GM08714 (cell line): ENCODE measurements around the gene DPP7.
"Not testable (repeated sequence)": the region's sequence is repeated elsewhere in the genome, so short reads cannot be mapped to it uniquely, and the experiment has no call there.

ENCODE experiments used
- H3K4me3 ChIP-seq: fragments of 200-500 bp; sonication (Bioruptor generic); 2 replicates; pipeline ENCODE4 v1.5.1; 2014; ENCODE audit warnings: mild to moderate bottlenecking, low read length, inconsistent platforms
- ZNF274 ChIP-seq: IDR thresholded peaks from 2 replicates; pipeline ENCODE4 v1.6.1; 2012; ENCODE audit warnings: mild to moderate bottlenecking, low read depth, low read length

The DPP7 gene

GRCh38 chr9:137128862-137129455 is 14.4 kb upstream of the DPP7 start:
- peak overlapping the region; percentile 64 for H3K4me3 ChIP-seq
- no peak for TF ChIP-seq ZNF274

DNA sequence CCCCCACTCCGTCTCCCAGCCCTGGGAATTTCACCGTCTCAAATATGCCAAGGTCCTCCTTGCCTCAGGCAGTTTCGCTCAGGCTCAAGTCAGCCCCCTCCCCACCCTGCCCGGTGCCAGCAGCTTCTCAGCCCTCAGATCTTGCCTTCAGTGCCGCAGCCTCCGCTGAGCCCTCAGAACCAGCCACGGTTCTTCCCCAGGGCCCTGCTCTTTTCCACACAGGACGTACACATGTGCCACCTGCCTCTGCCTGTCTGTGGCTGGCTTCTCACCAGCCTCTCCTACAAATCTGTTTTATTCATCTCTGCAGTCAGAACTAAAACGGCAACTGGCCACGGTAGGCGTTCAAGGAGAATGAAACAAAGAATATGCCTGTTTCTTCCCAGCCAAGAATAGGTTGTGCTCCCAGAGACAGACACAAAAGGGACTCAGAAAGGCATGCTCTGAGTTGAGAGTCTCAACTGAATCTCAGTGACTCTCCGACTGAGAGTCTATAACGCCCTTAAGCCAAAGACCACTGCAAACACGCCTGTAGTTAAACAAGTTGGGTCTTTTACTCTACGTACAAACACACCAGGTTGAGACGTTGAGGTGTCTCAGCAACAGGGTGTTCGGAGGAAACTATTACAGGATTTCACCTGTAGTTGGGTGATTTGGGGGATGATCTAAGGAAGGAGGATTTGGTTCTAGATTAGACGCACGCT is 13.8 kb upstream of the DPP7 start:
- peak overlapping the region; percentile 64; the same call in 1 of the 2 replicates for H3K4me3 ChIP-seq
- no peak for TF ChIP-seq ZNF274

DNA sequence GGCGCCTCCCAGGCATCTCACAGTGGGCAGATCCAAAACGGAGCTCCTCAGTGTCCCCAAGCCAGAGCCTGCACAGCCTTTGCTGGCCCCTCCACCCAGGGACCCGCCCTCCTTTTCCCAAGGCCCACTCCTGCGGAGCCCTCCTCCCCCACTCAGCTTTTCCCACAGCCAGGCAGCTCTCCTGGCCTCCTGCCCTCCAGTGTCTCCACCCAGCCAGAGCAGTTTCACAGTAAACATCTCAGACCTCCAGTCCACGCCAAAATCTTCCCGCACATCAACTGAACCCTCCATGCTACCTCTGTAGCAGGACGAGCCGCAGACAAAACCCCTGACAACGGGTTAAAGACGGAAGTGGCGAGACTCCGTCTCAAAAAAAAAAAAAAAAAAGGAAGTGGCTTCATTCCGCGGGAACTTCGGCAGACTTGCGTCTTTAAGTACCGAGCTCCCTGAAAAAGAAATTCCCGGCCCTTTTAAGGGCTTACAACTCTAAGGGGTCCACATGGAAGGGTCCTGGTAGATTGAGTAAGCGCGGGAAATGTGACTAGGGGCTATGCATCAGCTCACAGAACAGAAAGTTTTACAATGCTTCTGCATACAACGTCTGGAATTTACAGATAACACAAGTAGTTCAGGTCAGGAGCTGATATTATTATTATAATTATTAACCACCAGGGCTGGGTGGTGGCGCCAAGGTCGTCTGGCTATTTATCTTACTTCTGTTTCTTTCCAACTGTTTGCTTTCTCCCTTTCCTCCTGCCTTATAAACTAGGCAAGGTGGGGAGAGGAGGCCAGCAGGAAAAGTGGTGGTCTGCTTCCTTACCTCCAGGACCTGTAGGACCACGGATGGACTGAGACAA is 13.0 kb upstream of the DPP7 start:
- peak overlapping the region; percentile 64; the same call in 1 of the 2 replicates for H3K4me3 ChIP-seq
- no peak for TF ChIP-seq ZNF274

- peak overlapping the region; percentile 64; the same call in 1 of the 2 replicates for H3K4me3 ChIP-seq
- TF ChIP-seq ZNF274, result no peak
These were observed 12.3 kb upstream of the DPP7 start for GRCh38 chr9:137126786-137127185.

- not testable (repeated sequence) for H3K4me3 ChIP-seq
These were observed 9.5 kb upstream of the DPP7 start for GRCh38 chr9:137123952-137124462.

DNA sequence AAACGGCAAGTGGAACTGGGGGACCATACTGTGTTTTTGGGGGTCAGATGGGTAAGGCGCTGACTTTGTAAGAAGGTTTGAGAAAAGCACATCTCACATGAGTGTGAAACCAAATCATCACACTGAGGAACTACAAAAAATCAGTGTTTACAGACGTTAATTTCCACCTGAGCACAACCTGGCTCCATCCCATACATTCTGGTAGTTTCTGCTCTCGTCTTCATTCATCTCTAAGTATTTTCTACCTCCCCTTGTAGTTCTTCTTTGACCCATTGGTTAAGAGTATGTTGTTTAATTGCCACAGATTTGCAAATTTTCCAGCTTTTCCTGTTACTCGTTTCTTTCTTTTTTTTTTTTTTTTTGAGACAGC is 8.9 kb upstream of the DPP7 start:
- TF ChIP-seq ZNF274, result no peak
- peak overlapping the region; percentile 13; the same call in 1 of the 2 replicates for H3K4me3 ChIP-seq

GRCh38 chr9:137122796-137123467 is 8.4 kb upstream of the DPP7 start:
- H3K4me3 ChIP-seq, result peak overlapping the region; percentile 13; the same call in 1 of the 2 replicates

DNA sequence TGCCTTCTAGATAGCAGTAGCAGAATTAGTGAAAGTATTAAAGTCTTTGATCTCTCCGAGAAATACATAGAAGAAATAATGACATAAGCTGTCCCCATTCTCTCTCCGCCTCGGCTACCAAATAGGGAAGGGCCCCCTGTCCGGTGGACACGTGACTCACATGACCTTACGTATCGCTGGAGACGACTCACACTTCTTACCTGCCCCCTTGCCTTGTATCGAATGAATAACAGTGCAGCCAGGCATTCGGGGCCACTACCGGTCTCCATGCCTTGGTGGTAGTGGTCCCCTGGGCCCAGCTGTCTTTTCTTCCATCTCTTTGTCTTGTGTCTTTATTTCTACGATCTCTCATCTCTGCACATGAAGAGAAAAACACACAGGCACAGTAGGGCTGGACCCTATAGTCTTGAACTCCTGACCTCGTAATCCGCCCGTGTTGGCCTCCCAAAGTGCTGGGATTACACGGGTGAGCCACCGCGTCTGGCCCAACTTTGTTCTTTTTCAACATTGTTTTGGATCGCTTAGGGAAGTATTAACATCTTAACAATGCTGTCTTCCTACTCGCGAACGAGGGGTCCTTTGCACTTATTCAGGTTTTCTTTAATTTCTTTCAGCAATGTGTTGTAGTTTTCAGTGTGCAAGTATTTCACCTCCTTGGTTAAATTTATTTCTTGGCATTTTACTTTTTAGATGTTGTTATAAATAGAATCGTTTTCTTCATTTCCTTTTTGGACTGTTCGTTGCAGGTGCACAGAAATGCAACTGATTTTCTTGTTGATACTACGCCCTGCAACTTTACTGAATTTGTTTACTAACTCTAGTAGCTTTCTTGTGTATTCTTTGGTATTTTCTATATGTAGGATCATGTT is 7.6 kb upstream of the DPP7 start:
- H3K4me3 ChIP-seq, result peak overlapping the region; percentile 33; the same call in 1 of the 2 replicates

- H3K4me3 ChIP-seq, result not testable (repeated sequence)
These were observed 3.6 kb upstream of the DPP7 start for GRCh38 chr9:137118092-137118603.

- H3K4me3 ChIP-seq, result no peak overlapping the region
- TF ChIP-seq ZNF274, result no peak
These were observed 2.8 kb upstream of the DPP7 start for GRCh38 chr9:137117269-137117731.

- TF ChIP-seq ZNF274, result no peak
- no peak overlapping the region for H3K4me3 ChIP-seq
These were observed 2.2 kb upstream of the DPP7 start for GRCh38 chr9:137116728-137117127.

DNA sequence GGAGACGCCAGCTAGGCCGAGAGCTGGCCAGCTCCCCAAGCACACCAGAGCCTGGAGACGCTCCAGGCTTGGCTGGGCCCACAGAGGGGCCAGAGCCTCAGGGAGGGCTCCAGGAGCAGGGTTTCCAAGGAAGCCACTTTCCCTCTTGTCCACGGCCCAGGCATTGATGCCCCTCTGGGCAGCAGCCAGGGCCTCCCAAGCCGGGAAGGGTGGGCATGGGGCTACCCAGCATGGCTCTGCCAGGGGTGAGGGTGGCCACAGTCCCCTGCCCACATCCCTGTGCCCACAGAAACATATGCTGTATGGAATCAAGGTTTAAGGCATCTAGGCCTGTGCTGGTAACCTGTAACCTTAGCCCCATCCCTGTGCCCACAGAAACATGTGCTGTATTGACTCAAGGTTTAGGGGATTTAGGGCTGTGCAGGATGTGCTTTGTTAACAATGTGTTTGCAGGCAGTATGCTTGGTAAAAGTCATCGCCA is 1.5 kb upstream of the DPP7 start:
- no peak for TF ChIP-seq ZNF274
- no peak overlapping the region for H3K4me3 ChIP-seq
